ENCODE measurements around the gene PADI1.

GRCh38 chr1:17251246-17251645 lies 46.3 kb downstream of the PADI1 start:
- TF ChIP-seq ZC3H11A (IDR thresholded peaks at IDR 0.05) = no peak
- no peak for TF ChIP-seq CEBPB (IDR thresholded peaks at IDR 0.05)
- TF ChIP-seq CTCF (IDR thresholded peaks at IDR 0.05) = no peak
- no peak for TF ChIP-seq REST (IDR thresholded peaks at IDR 0.05)
- no peak for TF ChIP-seq RARB (CRISPR knock-in tag; IDR thresholded peaks at IDR 0.05)
- TF ChIP-seq CBX2 (IDR thresholded peaks at IDR 0.05; ENCODE audit: borderline replicate concordance, low read depth) = no peak
